ENCODE results near the gene HIC1.
A peak's percentile ranks its signal among the peaks of the same experiment; 100 is the strongest.

HIC1 gene

DNA sequence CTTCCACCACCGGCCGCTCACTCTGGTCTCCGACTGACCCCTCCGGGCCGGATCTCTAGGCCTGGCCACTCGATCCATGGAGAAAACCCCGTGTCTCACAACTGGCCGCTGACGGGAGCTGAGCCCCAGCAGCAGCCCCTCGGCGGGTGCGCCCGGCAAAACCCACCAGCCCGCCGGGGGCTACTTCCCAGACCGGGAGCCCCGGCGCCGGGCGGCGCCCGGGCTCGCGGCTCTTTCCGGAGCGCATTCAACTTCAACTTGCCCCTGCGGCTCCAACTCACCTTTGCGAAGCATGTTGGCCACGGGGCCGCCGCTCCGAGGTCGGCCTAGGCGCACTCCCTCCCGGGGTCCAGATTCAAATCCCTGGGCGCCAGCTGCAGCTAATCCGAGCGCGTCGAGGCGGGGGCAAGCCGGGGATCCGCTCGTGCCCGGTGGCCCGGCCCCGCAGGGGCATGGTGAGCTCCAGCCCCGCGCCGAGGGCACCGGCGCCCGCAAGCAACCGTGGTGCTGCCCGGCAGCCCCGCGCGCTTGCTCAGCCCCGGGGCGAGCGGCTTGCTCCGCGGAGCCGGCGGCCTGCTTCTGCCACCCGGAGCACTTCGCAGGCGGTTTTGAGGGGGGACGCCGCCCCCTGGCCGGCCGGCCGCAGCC is 30.2 kb upstream of the HIC1 start:
- Histone ChIP-seq H3K9me3 (no peaks in the 10 kb centered on the region), H3K36me3 (no peaks in the 10 kb centered on the region), H3K27me3 (peaks cover 100% of the 10 kb centered on the region), H3K4me1 (ENCODE audit: control insufficient read depth in 1 of 2, insufficient read depth in 1 of 2, low read depth in 1 of 2, low read length in 1 of 2) (peaks cover 21 to 34% of the 10 kb centered on the region in 2 experiments), H3K27ac (no peak overlapping the region), H3K4me3 (ENCODE audit: low read depth in 1 of 2, low read length in 1 of 2) (peak overlapping the region; percentile 25 to 57)
- TF ChIP-seq, protein P1, sequence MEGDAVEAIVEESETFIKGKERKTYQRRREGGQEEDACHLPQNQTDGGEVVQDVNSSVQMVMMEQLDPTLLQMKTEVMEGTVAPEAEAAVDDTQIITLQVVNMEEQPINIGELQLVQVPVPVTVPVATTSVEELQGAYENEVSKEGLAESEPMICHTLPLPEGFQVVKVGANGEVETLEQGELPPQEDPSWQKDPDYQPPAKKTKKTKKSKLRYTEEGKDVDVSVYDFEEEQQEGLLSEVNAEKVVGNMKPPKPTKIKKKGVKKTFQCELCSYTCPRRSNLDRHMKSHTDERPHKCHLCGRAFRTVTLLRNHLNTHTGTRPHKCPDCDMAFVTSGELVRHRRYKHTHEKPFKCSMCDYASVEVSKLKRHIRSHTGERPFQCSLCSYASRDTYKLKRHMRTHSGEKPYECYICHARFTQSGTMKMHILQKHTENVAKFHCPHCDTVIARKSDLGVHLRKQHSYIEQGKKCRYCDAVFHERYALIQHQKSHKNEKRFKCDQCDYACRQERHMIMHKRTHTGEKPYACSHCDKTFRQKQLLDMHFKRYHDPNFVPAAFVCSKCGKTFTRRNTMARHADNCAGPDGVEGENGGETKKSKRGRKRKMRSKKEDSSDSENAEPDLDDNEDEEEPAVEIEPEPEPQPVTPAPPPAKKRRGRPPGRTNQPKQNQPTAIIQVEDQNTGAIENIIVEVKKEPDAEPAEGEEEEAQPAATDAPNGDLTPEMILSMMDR (IDR thresholded peaks at IDR 0.05): no peak

DNA sequence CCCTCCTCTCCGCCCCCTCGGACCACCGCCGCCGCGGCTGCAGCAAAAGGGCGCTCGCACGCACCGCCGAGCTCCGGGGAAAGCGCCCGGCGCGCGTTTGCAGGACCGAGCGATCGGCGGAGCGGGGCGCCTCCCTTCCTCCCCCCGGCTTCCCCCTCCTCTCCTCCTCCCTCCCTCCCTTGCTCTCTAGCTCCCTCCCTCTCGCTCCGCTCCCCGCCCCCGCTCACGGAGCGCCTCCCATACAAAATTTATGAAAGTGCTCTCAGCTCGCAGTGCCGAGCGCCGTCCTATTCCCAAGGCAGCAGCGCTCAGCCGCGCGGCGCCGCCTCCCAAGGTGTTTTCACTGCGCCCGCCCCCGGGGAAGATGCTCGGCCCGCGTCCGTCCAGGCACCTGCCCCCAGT is 29.7 kb upstream of the HIC1 start, which contains the start of gene RTN4RL1:
Gene RTN4RL1, minus strand, starts transcription at position 115 of the 402 bp plus-strand sequence. CDS start 469 bp downstream, outside the sequence.
- Histone ChIP-seq H3K27me3 (peaks cover 100% of the 10 kb centered on the region), H3K4me1 (ENCODE audit: control insufficient read depth in 1 of 2, insufficient read depth in 1 of 2, low read depth in 1 of 2, low read length in 1 of 2) (peaks cover 25 to 39% of the 10 kb centered on the region in 2 experiments), H3K36me3 (no peaks in the 10 kb centered on the region), H3K27ac (no peak within 1 kb of the TSS), H3K4me3 (ENCODE audit: low read depth in 1 of 2, low read length in 1 of 2) (peak within 1 kb of the TSS; percentile 25 to 57), H3K9me3 (no peaks in the 10 kb centered on the region)
- TF ChIP-seq, protein P1 (IDR thresholded peaks at IDR 0.05): no peak

DNA sequence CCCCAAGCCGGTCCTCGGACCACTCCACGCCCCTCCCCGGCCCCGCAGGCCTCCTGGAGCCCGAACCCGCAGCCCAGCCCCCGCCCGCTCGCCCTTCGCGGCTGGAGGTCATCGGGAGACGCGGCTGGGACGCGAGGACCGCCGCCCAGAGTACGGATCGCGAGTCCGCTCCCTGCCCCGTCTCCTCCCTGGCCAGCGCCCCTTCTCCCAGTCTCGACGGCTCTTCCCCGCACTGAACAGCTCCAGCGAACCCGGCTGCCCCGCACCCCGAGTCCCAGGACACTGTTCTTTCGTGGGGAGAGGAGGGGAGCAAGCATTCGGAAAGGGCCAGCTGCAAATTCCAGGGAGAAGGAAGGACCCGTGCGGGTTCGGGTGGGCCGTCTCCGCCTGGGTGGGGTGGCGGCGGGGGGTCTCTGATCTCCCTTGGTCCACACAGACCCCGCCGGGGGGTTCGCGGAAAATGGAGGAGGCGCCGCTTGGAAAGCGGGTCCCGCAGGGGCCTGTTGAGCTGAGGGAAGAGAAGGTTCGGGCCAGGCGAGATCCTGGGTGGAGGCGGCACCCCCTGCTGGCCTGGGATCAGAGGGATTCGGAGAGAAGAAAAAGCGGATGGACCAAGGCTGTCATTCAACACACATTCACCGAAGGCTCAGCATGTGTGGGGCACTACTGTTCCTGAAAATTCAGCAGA is 29.1 kb upstream of the HIC1 start:
- H3K36me3 ChIP-seq: no peaks in the 10 kb centered on the region
- H3K4me3 ChIP-seq (ENCODE audit: low read depth in 1 of 2, low read length in 1 of 2): peak overlapping the region in 1 of 2 experiments; percentile 57
- no peak overlapping the region for H3K27ac ChIP-seq
- H3K4me1 ChIP-seq (ENCODE audit: control insufficient read depth in 1 of 2, insufficient read depth in 1 of 2, low read depth in 1 of 2, low read length in 1 of 2): peaks cover 31 to 44% of the 10 kb centered on the region in 2 experiments
- TF ChIP-seq, protein P1 (IDR thresholded peaks at IDR 0.05): no peak
- peaks cover 100% of the 10 kb centered on the region for H3K27me3 ChIP-seq
- no peaks in the 10 kb centered on the region for H3K9me3 ChIP-seq

DNA sequence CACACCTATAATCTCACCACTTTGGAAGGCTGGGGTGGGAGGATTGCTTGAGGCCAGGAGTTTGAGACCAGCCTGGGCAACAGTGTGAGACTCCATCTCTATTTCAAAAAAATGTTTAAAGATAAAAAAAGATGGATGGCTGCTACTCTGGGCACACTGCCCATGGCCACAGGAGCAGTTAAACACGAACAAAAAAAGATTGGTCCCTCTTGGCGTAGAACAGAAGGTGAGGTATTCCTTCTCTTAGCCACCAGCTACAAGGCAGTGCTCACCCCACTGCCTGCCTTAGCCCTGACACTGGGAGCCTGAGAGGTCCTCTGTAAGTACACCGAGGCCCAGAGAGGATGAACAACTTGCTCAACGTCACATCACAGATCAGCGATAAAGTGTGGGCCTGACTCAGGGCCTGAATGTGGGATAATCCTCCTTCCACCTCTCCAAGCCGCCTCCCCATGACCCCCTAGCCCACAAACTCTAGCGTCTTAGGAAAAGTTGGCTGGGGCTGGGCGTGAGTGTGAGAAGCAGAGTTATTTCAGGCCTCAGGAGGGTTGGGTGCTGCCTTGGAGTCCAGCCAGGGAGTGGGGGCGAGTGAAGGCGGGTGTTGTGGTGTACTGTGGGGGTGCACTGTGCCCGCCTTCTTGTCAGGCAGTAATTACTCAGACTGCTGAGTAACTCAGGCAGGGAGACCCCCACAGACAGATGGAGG is 27.2 kb upstream of the HIC1 start:
- TF ChIP-seq, protein P1 (IDR thresholded peaks at IDR 0.05): no peak
- Histone ChIP-seq H3K4me1 (ENCODE audit: control insufficient read depth in 1 of 2, insufficient read depth in 1 of 2, low read depth in 1 of 2, low read length in 1 of 2) (peaks cover 33 to 47% of the 10 kb centered on the region in 2 experiments), H3K4me3 (ENCODE audit: low read depth in 1 of 2, low read length in 1 of 2) (no peak overlapping the region), H3K9me3 (no peaks in the 10 kb centered on the region), H3K27ac (no peak overlapping the region), H3K27me3 (peaks cover 86% of the 10 kb centered on the region), H3K36me3 (no peaks in the 10 kb centered on the region)

DNA sequence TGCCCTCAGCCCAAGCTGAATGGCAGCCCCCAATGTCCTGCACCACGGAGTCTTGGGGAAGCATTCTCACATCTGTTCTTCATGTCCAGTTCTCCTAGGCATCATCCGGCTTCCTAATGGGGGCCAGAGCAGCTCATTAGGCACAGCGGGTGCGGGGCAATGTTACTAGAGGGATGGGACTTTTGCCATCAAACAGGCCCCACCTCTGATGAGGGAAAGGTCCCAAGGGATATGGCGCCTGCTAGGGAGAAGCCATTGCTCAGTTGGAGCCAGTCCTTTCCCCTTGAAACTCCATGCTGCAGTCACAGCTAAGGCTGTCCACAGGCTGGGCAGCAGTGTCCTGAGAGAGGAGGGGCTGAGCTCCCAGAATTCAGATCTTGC is 26.7 kb upstream of the HIC1 start:
- H3K4me1 ChIP-seq (ENCODE audit: control insufficient read depth in 1 of 2, insufficient read depth in 1 of 2, low read depth in 1 of 2, low read length in 1 of 2): peaks cover 33 to 43% of the 10 kb centered on the region in 2 experiments
- TF ChIP-seq, protein P1 (IDR thresholded peaks at IDR 0.05): no peak
- H3K27ac ChIP-seq: no peak overlapping the region
- no peak overlapping the region for H3K4me3 ChIP-seq (ENCODE audit: low read depth in 1 of 2, low read length in 1 of 2)
- peaks cover 80% of the 10 kb centered on the region for H3K27me3 ChIP-seq
- no peaks in the 10 kb centered on the region for H3K9me3 ChIP-seq
- H3K36me3 ChIP-seq: no peaks in the 10 kb centered on the region

Data from neutrophil (primary cell).